Measurements from ENCODE around the gene PIP4K2B. TPM values are rescaled to one million over a fixed set of nuclear protein-coding genes. Genes with fewer than 3 reads are reported as not detected.

PIP4K2B gene
- total and polyA plus RNA-seq, 9 of the 15 experiments (the other 6 are each of a cell fraction or from before 2014, with no cell fraction given) = 3.7 to 29.9 (median 23.0) TPM

DNA sequence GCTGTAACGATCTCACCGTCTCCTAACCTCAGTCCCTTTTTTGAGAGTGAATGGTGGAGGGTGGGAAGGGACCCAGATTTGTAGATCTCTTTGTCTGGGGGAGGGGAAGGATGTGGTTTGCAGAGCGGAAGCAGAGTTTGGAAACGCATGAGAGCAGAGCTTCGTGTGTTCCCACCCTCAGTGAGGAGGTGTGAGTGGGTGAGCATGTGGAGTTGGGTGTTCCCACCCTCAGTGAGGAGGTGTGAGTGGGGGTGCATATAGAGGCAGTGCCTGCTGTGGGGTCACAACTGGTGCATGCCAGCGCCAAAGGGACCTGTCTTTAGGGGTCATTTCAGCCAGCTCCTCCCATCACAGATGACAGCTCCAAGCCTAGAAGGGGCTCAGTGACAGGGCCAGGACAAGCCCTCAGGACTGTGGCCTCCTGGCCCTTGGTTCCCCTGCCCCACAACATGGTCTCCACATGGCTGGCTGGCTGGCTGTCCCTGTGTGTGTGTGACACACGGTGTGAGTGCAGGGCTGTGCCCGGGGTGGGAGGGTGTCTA lies 71.0 kb downstream of the PIP4K2B start (continued):
- TF ChIP-seq, protein P1, sequence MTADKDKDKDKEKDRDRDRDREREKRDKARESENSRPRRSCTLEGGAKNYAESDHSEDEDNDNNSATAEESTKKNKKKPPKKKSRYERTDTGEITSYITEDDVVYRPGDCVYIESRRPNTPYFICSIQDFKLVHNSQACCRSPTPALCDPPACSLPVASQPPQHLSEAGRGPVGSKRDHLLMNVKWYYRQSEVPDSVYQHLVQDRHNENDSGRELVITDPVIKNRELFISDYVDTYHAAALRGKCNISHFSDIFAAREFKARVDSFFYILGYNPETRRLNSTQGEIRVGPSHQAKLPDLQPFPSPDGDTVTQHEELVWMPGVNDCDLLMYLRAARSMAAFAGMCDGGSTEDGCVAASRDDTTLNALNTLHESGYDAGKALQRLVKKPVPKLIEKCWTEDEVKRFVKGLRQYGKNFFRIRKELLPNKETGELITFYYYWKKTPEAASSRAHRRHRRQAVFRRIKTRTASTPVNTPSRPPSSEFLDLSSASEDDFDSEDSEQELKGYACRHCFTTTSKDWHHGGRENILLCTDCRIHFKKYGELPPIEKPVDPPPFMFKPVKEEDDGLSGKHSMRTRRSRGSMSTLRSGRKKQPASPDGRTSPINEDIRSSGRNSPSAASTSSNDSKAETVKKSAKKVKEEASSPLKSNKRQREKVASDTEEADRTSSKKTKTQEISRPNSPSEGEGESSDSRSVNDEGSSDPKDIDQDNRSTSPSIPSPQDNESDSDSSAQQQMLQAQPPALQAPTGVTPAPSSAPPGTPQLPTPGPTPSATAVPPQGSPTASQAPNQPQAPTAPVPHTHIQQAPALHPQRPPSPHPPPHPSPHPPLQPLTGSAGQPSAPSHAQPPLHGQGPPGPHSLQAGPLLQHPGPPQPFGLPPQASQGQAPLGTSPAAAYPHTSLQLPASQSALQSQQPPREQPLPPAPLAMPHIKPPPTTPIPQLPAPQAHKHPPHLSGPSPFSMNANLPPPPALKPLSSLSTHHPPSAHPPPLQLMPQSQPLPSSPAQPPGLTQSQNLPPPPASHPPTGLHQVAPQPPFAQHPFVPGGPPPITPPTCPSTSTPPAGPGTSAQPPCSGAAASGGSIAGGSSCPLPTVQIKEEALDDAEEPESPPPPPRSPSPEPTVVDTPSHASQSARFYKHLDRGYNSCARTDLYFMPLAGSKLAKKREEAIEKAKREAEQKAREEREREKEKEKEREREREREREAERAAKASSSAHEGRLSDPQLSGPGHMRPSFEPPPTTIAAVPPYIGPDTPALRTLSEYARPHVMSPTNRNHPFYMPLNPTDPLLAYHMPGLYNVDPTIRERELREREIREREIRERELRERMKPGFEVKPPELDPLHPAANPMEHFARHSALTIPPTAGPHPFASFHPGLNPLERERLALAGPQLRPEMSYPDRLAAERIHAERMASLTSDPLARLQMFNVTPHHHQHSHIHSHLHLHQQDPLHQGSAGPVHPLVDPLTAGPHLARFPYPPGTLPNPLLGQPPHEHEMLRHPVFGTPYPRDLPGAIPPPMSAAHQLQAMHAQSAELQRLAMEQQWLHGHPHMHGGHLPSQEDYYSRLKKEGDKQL (CRISPR knock-in tag; IDR thresholded peaks at IDR 0.05; ENCODE audit: borderline replicate concordance) = no peak
- no peak for TF ChIP-seq ZNF444 (CRISPR knock-in tag; IDR thresholded peaks at IDR 0.05)
- TF ChIP-seq CBX3 (IDR thresholded peaks at IDR 0.05; ENCODE audit: borderline replicate concordance in 1 of 2, low read length in 2 of 2) = peak in 1 of 2 experiments; percentile 84; a peak in 1 of 3 replicates
- TF ChIP-seq, protein P2, sequence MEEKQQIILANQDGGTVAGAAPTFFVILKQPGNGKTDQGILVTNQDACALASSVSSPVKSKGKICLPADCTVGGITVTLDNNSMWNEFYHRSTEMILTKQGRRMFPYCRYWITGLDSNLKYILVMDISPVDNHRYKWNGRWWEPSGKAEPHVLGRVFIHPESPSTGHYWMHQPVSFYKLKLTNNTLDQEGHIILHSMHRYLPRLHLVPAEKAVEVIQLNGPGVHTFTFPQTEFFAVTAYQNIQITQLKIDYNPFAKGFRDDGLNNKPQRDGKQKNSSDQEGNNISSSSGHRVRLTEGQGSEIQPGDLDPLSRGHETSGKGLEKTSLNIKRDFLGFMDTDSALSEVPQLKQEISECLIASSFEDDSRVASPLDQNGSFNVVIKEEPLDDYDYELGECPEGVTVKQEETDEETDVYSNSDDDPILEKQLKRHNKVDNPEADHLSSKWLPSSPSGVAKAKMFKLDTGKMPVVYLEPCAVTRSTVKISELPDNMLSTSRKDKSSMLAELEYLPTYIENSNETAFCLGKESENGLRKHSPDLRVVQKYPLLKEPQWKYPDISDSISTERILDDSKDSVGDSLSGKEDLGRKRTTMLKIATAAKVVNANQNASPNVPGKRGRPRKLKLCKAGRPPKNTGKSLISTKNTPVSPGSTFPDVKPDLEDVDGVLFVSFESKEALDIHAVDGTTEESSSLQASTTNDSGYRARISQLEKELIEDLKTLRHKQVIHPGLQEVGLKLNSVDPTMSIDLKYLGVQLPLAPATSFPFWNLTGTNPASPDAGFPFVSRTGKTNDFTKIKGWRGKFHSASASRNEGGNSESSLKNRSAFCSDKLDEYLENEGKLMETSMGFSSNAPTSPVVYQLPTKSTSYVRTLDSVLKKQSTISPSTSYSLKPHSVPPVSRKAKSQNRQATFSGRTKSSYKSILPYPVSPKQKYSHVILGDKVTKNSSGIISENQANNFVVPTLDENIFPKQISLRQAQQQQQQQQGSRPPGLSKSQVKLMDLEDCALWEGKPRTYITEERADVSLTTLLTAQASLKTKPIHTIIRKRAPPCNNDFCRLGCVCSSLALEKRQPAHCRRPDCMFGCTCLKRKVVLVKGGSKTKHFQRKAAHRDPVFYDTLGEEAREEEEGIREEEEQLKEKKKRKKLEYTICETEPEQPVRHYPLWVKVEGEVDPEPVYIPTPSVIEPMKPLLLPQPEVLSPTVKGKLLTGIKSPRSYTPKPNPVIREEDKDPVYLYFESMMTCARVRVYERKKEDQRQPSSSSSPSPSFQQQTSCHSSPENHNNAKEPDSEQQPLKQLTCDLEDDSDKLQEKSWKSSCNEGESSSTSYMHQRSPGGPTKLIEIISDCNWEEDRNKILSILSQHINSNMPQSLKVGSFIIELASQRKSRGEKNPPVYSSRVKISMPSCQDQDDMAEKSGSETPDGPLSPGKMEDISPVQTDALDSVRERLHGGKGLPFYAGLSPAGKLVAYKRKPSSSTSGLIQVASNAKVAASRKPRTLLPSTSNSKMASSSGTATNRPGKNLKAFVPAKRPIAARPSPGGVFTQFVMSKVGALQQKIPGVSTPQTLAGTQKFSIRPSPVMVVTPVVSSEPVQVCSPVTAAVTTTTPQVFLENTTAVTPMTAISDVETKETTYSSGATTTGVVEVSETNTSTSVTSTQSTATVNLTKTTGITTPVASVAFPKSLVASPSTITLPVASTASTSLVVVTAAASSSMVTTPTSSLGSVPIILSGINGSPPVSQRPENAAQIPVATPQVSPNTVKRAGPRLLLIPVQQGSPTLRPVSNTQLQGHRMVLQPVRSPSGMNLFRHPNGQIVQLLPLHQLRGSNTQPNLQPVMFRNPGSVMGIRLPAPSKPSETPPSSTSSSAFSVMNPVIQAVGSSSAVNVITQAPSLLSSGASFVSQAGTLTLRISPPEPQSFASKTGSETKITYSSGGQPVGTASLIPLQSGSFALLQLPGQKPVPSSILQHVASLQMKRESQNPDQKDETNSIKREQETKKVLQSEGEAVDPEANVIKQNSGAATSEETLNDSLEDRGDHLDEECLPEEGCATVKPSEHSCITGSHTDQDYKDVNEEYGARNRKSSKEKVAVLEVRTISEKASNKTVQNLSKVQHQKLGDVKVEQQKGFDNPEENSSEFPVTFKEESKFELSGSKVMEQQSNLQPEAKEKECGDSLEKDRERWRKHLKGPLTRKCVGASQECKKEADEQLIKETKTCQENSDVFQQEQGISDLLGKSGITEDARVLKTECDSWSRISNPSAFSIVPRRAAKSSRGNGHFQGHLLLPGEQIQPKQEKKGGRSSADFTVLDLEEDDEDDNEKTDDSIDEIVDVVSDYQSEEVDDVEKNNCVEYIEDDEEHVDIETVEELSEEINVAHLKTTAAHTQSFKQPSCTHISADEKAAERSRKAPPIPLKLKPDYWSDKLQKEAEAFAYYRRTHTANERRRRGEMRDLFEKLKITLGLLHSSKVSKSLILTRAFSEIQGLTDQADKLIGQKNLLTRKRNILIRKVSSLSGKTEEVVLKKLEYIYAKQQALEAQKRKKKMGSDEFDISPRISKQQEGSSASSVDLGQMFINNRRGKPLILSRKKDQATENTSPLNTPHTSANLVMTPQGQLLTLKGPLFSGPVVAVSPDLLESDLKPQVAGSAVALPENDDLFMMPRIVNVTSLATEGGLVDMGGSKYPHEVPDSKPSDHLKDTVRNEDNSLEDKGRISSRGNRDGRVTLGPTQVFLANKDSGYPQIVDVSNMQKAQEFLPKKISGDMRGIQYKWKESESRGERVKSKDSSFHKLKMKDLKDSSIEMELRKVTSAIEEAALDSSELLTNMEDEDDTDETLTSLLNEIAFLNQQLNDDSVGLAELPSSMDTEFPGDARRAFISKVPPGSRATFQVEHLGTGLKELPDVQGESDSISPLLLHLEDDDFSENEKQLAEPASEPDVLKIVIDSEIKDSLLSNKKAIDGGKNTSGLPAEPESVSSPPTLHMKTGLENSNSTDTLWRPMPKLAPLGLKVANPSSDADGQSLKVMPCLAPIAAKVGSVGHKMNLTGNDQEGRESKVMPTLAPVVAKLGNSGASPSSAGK (IDR thresholded peaks at IDR 0.05) = peak; percentile 96
- TF ChIP-seq RCOR1 (IDR thresholded peaks at IDR 0.05; ENCODE audit: borderline replicate concordance in 1 of 2, low read depth in 2 of 2, low read length in 2 of 2) = peak in 1 of 2 experiments; percentile 74; a peak in 2 of 4 replicates
- TF ChIP-seq TAL1 (IDR thresholded peaks at IDR 0.05) = no peak
- TF ChIP-seq SMAD4 (CRISPR knock-in tag; conservative IDR thresholded peaks at IDR 0.05) = peak; percentile 18; the same call in 1 of the 2 replicates
- TF ChIP-seq, protein P3, sequence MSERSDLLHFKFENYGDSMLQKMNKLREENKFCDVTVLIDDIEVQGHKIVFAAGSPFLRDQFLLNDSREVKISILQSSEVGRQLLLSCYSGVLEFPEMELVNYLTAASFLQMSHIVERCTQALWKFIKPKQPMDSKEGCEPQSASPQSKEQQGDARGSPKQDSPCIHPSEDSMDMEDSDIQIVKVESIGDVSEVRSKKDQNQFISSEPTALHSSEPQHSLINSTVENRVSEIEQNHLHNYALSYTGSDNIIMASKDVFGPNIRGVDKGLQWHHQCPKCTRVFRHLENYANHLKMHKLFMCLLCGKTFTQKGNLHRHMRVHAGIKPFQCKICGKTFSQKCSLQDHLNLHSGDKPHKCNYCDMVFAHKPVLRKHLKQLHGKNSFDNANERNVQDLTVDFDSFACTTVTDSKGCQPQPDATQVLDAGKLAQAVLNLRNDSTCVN (CRISPR knock-in tag; IDR thresholded peaks at IDR 0.05) = no peak; the same call in 1 of the 2 replicates
- TF ChIP-seq SUPT5H (IDR thresholded peaks at IDR 0.05) = peak; percentile 38; the same call in 1 of the 2 replicates
